ENCODE results near the gene DYNLL1. TPM values are rescaled to one million over a fixed set of nuclear protein-coding genes. Genes with fewer than 3 reads are reported as not detected.

DYNLL1 gene
- total and polyA plus RNA-seq, 4 donors: 236 to 686 (median 275) TPM

DNA sequence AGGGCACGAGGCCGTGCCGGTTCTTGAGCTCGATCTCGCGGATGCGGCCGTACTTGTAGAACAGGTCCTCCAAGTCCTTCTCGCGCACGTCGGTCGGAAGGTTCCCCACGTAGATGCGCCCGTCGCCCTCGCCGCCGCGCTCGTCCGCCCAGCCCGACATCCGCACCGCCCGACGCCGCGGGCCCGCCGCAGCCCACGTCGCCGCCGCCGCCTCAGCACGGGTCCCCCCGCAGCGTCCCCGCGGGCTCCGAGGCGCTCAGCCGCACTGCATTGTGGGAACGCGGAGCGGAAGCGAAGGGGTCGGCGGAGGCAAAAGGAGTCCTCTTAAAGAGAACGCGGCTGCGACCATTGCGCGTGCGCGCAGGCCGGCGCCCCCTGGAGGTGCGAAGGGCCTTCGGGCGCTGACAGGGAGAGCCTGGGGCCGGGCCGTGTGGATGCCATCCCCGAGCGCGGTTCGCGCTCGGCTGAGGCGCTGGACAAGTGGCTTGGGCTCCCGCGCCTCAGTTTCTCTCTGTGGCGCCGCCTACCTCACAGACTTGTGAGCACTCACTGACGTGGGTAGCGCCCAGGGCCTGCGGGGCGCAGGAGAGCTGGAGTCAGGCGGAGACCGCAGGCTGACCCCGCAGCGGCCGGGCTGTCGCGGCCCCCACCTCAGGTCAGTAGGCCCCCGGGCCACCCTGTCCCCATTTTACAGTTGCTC is 26.3 kb upstream of the DYNLL1 start, which contains the start of gene SRSF9:
SRSF9 (minus strand) TSS at position 299 of the 700 bp plus-strand sequence; CDS start at position 160, 139 bp downstream.
- Histone ChIP-seq H3K27me3 (ENCODE audit: control insufficient read depth in 1 of 2, insufficient read depth in 2 of 2, low read length in 1 of 2) (no peaks in the 10 kb centered on the region), H3K4me3 (ENCODE audit: low read length in 2 of 2) (peak within 1 kb of the TSS; percentile 92 to 93), H3K9me3 (ENCODE audit: control insufficient read depth, low read length) (no peaks in the 10 kb centered on the region), H3K4me1 (ENCODE audit: control insufficient read depth in 1 of 2, insufficient read depth in 2 of 2, low read length in 2 of 2) (no peaks in the 10 kb centered on the region), H3K36me3 (ENCODE audit: control insufficient read depth in 1 of 2, insufficient read depth in 2 of 2, low read length in 1 of 2) (no peaks in the 10 kb centered on the region), H3K27ac (ENCODE audit: low read depth in 1 of 2, low read length in 2 of 2) (peak within 1 kb of the TSS in 1 of 2 donors; percentile 94)
- peak; percentile 97 to 99 for DNase-seq
- peak; percentile 98 for ATAC-seq (ENCODE audit: low FRiP score)
- WGBS, 2 donors: 0% methylated on average over 69 to 88 of the region's 88 CpGs
- intact Hi-C loops (cut with DNase I): loop anchor here in 1 of 2 donors (2.0 kb wide), 1 partner anchor 59 kb away; the partner anchor contains the start of gene COQ5

DNA sequence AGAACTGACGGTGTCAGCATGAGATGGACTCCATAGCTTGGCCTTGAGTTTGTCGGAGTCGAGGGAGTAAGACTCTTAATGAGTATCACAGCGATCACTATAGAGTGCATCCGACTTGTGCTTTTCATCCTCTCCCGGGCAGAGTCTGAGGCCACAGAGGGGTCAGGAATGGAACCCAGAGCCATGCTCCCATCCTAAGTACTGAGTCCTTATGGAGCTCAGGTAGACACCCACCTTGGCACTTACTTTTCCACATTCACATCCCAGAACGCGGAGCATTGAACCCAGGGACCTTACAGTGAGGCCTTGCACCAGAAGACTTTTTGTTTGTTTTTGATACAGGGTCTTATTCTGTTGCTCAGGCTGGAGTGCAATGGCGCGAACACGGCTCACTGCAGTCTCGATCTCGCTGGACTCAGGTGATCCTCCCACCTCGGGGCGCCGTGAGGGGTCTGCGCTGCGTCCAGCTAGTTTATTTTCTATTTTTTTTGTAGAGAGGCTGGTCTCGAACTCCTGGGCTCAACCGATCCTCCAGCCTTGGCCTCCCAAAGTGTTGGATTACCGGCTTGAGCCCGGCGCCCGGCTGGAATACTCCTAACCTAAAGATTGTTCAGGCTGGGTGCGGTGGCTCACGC is 25.6 kb upstream of the DYNLL1 start:
- Histone ChIP-seq H3K36me3 (ENCODE audit: control insufficient read depth in 1 of 2, insufficient read depth in 2 of 2, low read length in 1 of 2) (no peaks in the 10 kb centered on the region), H3K4me1 (ENCODE audit: control insufficient read depth in 1 of 2, insufficient read depth in 2 of 2, low read length in 2 of 2) (no peaks in the 10 kb centered on the region), H3K4me3 (ENCODE audit: low read length in 2 of 2) (peak overlapping the region; percentile 36 to 46), H3K27ac (ENCODE audit: low read depth in 1 of 2, low read length in 2 of 2) (peak overlapping the region in 1 of 2 donors; percentile 30), H3K9me3 (ENCODE audit: control insufficient read depth, low read length) (no peaks in the 10 kb centered on the region), H3K27me3 (ENCODE audit: control insufficient read depth in 1 of 2, insufficient read depth in 2 of 2, low read length in 1 of 2) (no peaks in the 10 kb centered on the region)
- peak in 1 of 2 donors; percentile 41 for DNase-seq
- intact Hi-C loops (cut with DNase I): loop anchor here in 1 of 2 donors (2.0 kb wide), 1 partner anchor 59 kb away; the partner anchor contains the start of gene COQ5
- ATAC-seq (ENCODE audit: low FRiP score): no peak
- WGBS, 2 donors: 68 to 71% methylated on average over 26 of the region's 26 CpGs

DNA sequence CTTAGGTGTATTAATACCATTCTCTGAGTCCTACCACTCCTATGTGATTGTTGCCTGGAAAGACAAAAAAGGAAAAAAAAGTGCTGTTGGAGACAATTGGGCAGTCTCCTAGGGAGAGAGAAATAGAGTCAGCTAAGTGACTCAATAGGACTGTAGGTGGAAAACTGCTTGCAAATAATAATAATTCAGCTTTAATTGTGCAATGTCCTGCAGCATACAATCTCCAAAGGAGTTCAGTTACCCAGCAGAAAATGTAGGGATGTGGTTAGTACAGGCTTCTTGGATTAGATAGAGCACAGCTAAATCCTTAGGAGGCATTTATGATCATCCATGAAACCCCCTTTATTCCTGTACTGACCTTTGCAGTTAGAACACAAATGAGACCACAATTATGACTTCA is 23.4 kb upstream of the DYNLL1 start:
- ATAC-seq (ENCODE audit: low FRiP score): no peak
- Histone ChIP-seq H3K27ac (ENCODE audit: low read depth in 1 of 2, low read length in 2 of 2) (no peak overlapping the region), H3K9me3 (ENCODE audit: control insufficient read depth, low read length) (no peaks in the 10 kb centered on the region), H3K4me1 (ENCODE audit: control insufficient read depth in 1 of 2, insufficient read depth in 2 of 2, low read length in 2 of 2) (no peaks in the 10 kb centered on the region), H3K36me3 (ENCODE audit: control insufficient read depth in 1 of 2, insufficient read depth in 2 of 2, low read length in 1 of 2) (no peaks in the 10 kb centered on the region), H3K27me3 (ENCODE audit: control insufficient read depth in 1 of 2, insufficient read depth in 2 of 2, low read length in 1 of 2) (no peaks in the 10 kb centered on the region), H3K4me3 (ENCODE audit: low read length in 2 of 2) (no peak overlapping the region)
- intact Hi-C loops (cut with DNase I): no loop called here
- DNase-seq: no peak

DNA sequence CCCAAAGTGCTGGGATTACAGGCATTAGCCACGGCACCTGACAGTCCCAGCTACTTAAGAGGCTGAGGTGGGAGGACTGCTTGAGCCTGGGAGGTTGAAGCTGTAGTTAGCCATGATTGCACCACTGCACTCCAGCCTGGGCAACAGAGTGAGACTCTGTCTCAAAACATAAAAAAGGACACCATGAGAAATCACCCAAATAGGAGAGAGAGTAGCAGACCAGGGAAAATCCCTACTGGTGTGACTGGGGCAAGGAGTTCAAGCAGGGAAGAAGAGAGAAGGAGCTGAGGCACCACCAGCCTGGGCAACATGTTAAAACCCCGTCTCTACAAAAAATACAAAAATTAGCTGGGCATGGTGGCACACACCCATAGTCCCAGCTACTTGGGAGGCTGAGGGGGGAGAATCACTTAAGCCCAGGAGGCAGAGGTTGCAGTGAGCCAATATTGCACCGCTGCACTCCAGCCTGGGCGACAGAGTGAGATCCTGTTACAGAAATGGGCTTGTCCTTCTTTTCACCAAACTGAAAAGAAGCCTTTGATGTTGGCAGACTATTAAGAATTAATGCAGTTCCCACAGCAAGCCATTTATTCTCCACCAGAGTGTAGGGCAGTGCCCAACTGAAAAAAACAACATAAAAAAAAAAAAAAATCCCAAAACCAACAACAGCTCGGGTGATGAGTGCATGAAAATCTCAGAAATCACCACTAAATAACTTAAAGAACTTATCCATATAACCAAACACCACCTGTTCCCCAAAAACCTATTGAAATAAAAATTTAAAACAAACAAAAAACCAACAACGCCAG is 21.9 kb upstream of the DYNLL1 start:
- DNase-seq (no peak), ATAC-seq (ENCODE audit: low FRiP score) (no peak)
- 68% methylated on average over 6 of the region's 6 CpGs for WGBS, 2 donors
- Histone ChIP-seq H3K27ac (ENCODE audit: low read depth in 1 of 2, low read length in 2 of 2) (no peak overlapping the region), H3K4me1 (ENCODE audit: control insufficient read depth in 1 of 2, insufficient read depth in 2 of 2, low read length in 2 of 2) (no peaks in the 10 kb centered on the region), H3K27me3 (ENCODE audit: control insufficient read depth in 1 of 2, insufficient read depth in 2 of 2, low read length in 1 of 2) (no peaks in the 10 kb centered on the region), H3K4me3 (ENCODE audit: low read length in 2 of 2) (no peak overlapping the region), H3K9me3 (ENCODE audit: control insufficient read depth, low read length) (no peaks in the 10 kb centered on the region), H3K36me3 (ENCODE audit: control insufficient read depth in 1 of 2, insufficient read depth in 2 of 2, low read length in 1 of 2) (no peaks in the 10 kb centered on the region)
- intact Hi-C loops (cut with DNase I): no loop called here

DNA sequence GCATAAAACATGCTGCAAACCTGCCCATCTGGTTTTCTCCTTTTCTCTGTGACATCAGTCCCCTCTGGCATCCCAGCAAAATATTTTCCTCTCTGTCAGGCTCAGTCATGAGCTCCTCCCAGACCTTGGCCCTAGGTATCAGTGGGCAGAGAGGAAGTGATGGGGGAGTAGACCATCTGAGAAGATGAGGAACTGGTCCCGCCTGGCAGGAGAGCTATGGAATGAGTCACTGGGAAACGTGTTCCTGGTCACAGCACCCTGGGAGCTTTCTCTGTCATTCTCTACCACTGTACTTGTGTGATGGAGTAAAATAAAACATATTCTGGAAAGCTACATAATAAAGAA is 21.3 kb upstream of the DYNLL1 start:
- intact Hi-C loops (cut with DNase I): no loop called here
- ATAC-seq (ENCODE audit: low FRiP score): no peak

DNA sequence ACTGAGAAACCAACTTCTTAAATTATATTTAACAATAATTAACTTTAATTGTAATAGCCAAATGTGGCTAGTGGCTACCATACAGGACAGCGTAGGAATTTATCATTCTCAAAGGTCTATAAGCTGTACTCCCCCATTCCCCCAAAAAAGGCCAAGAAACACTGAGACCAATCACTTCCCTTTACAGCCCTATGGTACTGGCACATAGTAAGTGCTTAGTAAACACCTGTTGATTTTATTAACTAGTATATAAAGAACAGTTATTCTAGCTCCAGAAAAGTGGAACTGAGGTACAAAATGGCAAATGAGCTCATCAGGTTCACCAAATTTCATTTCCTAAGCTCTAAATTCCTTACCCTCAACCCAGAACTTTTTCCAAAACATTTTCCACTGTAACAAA is 20.3 kb upstream of the DYNLL1 start:
- Histone ChIP-seq H3K36me3 (ENCODE audit: control insufficient read depth in 1 of 2, insufficient read depth in 2 of 2, low read length in 1 of 2) (no peaks in the 10 kb centered on the region), H3K9me3 (ENCODE audit: control insufficient read depth, low read length) (no peaks in the 10 kb centered on the region), H3K4me1 (ENCODE audit: control insufficient read depth in 1 of 2, insufficient read depth in 2 of 2, low read length in 2 of 2) (no peaks in the 10 kb centered on the region), H3K27me3 (ENCODE audit: control insufficient read depth in 1 of 2, insufficient read depth in 2 of 2, low read length in 1 of 2) (no peaks in the 10 kb centered on the region), H3K4me3 (ENCODE audit: low read length in 2 of 2) (no peak overlapping the region), H3K27ac (ENCODE audit: low read depth in 1 of 2, low read length in 2 of 2) (no peak overlapping the region)
- ATAC-seq (ENCODE audit: low FRiP score) (no peak), DNase-seq (no peak)
- intact Hi-C loops (cut with DNase I): no loop called here
- WGBS, 2 donors: 100% methylated on average over 1 of the region's 1 CpG

More for the DNA sequence above, 21.3 kb upstream of the DYNLL1 start:
- 2 to 4% methylated on average over 2 of the region's 2 CpGs for WGBS, 2 donors
- H3K27me3 ChIP-seq (ENCODE audit: control insufficient read depth in 1 of 2, insufficient read depth in 2 of 2, low read length in 1 of 2): no peaks in the 10 kb centered on the region
- H3K9me3 ChIP-seq (ENCODE audit: control insufficient read depth, low read length): no peaks in the 10 kb centered on the region
- no peaks in the 10 kb centered on the region for H3K4me1 ChIP-seq (ENCODE audit: control insufficient read depth in 1 of 2, insufficient read depth in 2 of 2, low read length in 2 of 2)
- H3K4me3 ChIP-seq (ENCODE audit: low read length in 2 of 2): no peak overlapping the region
- peak in 1 of 2 donors; percentile 73 for DNase-seq
- H3K36me3 ChIP-seq (ENCODE audit: control insufficient read depth in 1 of 2, insufficient read depth in 2 of 2, low read length in 1 of 2): no peaks in the 10 kb centered on the region
- no peak overlapping the region for H3K27ac ChIP-seq (ENCODE audit: low read depth in 1 of 2, low read length in 2 of 2)

DNA sequence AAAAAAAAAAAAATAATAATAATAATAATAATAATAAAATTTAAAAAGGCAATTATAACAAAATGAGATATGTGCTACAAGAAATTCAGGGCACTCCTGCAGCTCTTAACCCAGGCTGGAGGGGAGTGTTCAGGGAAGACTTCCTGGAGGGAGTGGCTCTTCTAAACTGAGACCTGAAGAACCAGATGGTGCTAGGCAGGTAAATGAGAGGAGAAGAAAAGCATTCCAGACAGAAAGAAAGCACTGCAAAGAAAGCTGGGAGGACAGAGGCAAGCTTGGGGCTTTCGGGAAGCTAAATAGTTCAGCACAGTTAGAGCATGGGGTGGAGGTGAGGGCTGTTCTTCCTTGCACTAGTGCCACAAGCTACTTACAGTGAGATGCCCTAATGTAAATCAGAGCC is 16.5 kb upstream of the DYNLL1 start:
- H3K4me3 ChIP-seq (ENCODE audit: low read length in 2 of 2): no peak overlapping the region
- H3K9me3 ChIP-seq (ENCODE audit: control insufficient read depth, low read length): no peaks in the 10 kb centered on the region
- no peaks in the 10 kb centered on the region for H3K4me1 ChIP-seq (ENCODE audit: control insufficient read depth in 1 of 2, insufficient read depth in 2 of 2, low read length in 2 of 2)
- H3K27me3 ChIP-seq (ENCODE audit: control insufficient read depth in 1 of 2, insufficient read depth in 2 of 2, low read length in 1 of 2): no peaks in the 10 kb centered on the region
- H3K27ac ChIP-seq (ENCODE audit: low read depth in 1 of 2, low read length in 2 of 2): no peak overlapping the region
- no peak for ATAC-seq (ENCODE audit: low FRiP score)
- intact Hi-C loops (cut with DNase I): no loop called here
- 92 to 100% methylated on average over 1 of the region's 1 CpG for WGBS, 2 donors
- DNase-seq: peak in 1 of 2 donors; percentile 3
- H3K36me3 ChIP-seq (ENCODE audit: control insufficient read depth in 1 of 2, insufficient read depth in 2 of 2, low read length in 1 of 2): no peaks in the 10 kb centered on the region

DNA sequence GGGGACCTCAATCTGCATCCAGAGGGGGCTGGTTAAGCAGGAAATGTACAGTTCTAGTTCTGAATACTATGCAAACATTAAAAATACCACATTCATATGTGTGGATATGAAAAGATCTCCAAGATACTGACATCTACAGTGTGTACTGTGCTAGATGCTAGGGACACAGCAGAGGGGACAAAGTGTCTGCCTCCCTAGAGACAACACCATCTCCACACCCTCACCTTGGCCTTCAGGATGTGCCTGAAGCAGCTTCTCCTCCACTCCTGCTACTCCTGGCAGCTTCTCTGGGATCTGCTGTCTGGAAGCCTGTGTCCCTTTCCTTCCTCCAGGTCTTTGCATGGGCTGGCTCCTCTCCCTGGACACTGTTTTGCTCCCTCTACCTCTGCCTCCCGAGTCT is 15.7 kb upstream of the DYNLL1 start:
- Histone ChIP-seq H3K27ac (ENCODE audit: low read depth in 1 of 2, low read length in 2 of 2) (no peak overlapping the region), H3K4me1 (ENCODE audit: control insufficient read depth in 1 of 2, insufficient read depth in 2 of 2, low read length in 2 of 2) (no peaks in the 10 kb centered on the region), H3K36me3 (ENCODE audit: control insufficient read depth in 1 of 2, insufficient read depth in 2 of 2, low read length in 1 of 2) (no peaks in the 10 kb centered on the region), H3K27me3 (ENCODE audit: control insufficient read depth in 1 of 2, insufficient read depth in 2 of 2, low read length in 1 of 2) (no peaks in the 10 kb centered on the region), H3K9me3 (ENCODE audit: control insufficient read depth, low read length) (no peaks in the 10 kb centered on the region), H3K4me3 (ENCODE audit: low read length in 2 of 2) (no peak overlapping the region)
- DNase-seq: no peak
- WGBS, 2 donors: 54 to 77% methylated on average over 1 of the region's 1 CpG
- no peak for ATAC-seq (ENCODE audit: low FRiP score)
- intact Hi-C loops (cut with DNase I): no loop called here

All from aorta (tissue), 5 donors.